ENCODE results near the gene KIF22. TPM values are rescaled to one million over a fixed set of nuclear protein-coding genes. Genes with fewer than 3 reads are reported as not detected.

Gene KIF22
- total RNA-seq, 2 donors from 2014 or later: 94.7 to 130 TPM

DNA sequence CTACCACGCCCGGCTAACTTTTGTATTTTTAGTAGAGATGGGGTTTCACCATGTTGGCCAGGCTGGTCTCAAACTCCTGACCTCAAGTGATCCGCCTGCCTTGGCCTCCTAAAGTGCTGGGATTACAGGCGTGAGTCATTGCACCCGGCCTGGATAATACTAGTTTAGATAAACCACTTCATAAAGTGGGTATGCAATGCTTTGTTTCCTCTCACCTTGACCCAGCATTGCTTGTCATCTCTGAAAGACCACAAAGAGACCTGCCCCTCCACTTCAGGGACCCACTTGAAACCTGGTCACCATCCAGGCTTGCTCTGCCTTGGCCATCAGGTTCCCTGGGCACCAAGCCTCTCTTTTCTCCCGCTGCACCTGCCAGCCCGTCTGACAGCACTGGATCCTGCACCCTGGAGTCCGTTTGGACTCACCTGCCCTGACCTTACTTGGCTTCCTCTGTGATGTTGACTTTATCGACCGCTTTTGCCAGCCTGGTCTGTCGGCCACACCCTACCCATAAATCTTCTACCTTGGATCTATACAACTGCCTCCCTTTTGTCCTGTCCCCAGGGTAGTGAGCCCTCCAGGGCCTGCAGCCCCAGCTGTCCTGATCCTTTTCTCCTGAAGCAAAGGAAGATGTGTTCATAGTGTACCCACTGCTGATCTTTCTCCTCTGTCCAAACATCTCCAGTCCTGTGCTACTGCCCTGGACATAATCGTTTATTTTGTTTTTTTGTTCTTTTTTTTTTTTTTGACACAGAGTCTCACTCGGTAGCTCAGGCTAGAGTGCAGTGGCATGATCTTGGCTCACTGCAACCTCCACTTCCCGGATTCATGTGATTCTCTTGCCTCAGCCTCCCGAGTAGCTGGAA is 25.2 kb upstream of the KIF22 start:
- Mint-ChIP-seq H3K36me3 (ENCODE audit: low read depth) (no peaks in the 10 kb centered on the region), H3K27ac (no peak overlapping the region), H3K4me1 (peaks cover 4% of the 10 kb centered on the region), H3K9me3 (no peaks in the 10 kb centered on the region), H3K27me3 (ENCODE audit: insufficient read depth) (peaks cover 4% of the 10 kb centered on the region), H3K4me3 (no peak overlapping the region)
- Histone ChIP-seq H3K9me3 (ENCODE audit: control insufficient read depth, low read length) (no peaks in the 10 kb centered on the region), H3K4me3 (ENCODE audit: low read length) (no peak overlapping the region), H3K27me3 (ENCODE audit: control insufficient read depth, insufficient read depth, low read length, poor library complexity, severe bottlenecking) (no peaks in the 10 kb centered on the region), H3K9ac (ENCODE audit: extremely low read depth, low read length, poor library complexity, severe bottlenecking) (no peak overlapping the region), H3K4me1 (ENCODE audit: control insufficient read depth, insufficient read depth, low read length) (peaks cover 2% of the 10 kb centered on the region), H3K27ac (ENCODE audit: low read depth, low read length) (no peak overlapping the region), H3K36me3 (ENCODE audit: control insufficient read depth, insufficient read depth, low read length) (no peaks in the 10 kb centered on the region)
- DNase-seq: no peak
- TF ChIP-seq, protein P1, sequence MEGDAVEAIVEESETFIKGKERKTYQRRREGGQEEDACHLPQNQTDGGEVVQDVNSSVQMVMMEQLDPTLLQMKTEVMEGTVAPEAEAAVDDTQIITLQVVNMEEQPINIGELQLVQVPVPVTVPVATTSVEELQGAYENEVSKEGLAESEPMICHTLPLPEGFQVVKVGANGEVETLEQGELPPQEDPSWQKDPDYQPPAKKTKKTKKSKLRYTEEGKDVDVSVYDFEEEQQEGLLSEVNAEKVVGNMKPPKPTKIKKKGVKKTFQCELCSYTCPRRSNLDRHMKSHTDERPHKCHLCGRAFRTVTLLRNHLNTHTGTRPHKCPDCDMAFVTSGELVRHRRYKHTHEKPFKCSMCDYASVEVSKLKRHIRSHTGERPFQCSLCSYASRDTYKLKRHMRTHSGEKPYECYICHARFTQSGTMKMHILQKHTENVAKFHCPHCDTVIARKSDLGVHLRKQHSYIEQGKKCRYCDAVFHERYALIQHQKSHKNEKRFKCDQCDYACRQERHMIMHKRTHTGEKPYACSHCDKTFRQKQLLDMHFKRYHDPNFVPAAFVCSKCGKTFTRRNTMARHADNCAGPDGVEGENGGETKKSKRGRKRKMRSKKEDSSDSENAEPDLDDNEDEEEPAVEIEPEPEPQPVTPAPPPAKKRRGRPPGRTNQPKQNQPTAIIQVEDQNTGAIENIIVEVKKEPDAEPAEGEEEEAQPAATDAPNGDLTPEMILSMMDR (conservative IDR thresholded peaks at IDR 0.05): no peak
- WGBS, 2 experiments (ENCODE audit: insufficient coverage in 1 of 2, insufficient read length in 1 of 2): 93 to 99% methylated on average over 10 to 15 of the region's 15 CpGs

DNA sequence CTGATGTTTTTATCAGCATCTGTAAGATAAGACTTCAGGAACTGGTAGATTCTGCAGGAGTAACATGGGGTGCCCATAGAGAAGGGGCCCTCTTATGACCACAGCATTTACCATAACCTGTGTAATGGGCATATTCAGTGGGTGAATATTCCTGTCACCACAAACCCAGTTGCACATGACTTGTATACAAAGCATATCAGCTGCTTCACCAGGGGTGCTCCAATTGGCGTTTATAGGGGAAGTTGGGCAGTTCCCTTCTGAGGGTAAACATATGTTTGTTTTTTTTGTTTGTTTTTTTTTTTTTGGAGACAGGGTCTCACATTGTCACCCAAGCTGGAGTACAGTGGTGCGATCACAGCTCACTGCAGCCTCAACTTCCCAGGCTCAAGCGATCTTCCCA is 24.0 kb upstream of the KIF22 start:
- no peak overlapping the region for H3K27ac Mint-ChIP-seq
- H3K4me3 ChIP-seq (ENCODE audit: low read length): no peak overlapping the region
- H3K4me3 Mint-ChIP-seq: no peak overlapping the region
- H3K4me1 ChIP-seq (ENCODE audit: control insufficient read depth, insufficient read depth, low read length): peaks cover 2% of the 10 kb centered on the region
- H3K27me3 Mint-ChIP-seq (ENCODE audit: insufficient read depth): peaks cover 4% of the 10 kb centered on the region
- peaks cover 4% of the 10 kb centered on the region for H3K4me1 Mint-ChIP-seq
- no peak for DNase-seq
- H3K27ac ChIP-seq (ENCODE audit: low read depth, low read length): no peak overlapping the region
- H3K36me3 ChIP-seq (ENCODE audit: control insufficient read depth, insufficient read depth, low read length): no peaks in the 10 kb centered on the region
- H3K9ac ChIP-seq (ENCODE audit: extremely low read depth, low read length, poor library complexity, severe bottlenecking): no peak overlapping the region
- H3K9me3 Mint-ChIP-seq: no peaks in the 10 kb centered on the region
- no peaks in the 10 kb centered on the region for H3K36me3 Mint-ChIP-seq (ENCODE audit: low read depth)
- no peaks in the 10 kb centered on the region for H3K27me3 ChIP-seq (ENCODE audit: control insufficient read depth, insufficient read depth, low read length, poor library complexity, severe bottlenecking)
- TF ChIP-seq, protein P1 (conservative IDR thresholded peaks at IDR 0.05): no peak
- 83 to 93% methylated on average over 1 to 3 of the region's 3 CpGs for WGBS, 2 experiments (ENCODE audit: insufficient coverage in 1 of 2, insufficient read length in 1 of 2)
- H3K9me3 ChIP-seq (ENCODE audit: control insufficient read depth, low read length): no peaks in the 10 kb centered on the region

DNA sequence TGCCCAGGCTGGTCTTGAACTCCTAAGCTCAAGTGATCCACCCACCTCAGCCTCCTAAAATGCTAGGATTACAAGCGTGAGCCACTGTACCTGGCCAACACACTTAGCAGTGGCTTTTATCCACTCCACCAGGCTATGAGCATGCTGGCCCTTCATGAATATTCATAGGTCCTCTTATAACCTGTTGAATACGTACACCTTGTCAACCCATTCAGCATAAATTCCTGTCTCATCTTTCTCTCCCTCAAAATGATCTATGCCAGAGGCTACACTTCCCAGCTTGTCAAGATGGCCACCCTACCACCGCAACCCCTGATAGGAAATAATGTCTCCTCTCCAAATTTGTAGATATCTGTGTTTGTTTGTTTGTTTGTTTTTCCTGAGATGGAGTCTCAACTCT is 23.5 kb upstream of the KIF22 start:
- no peaks in the 10 kb centered on the region for H3K27me3 ChIP-seq (ENCODE audit: control insufficient read depth, insufficient read depth, low read length, poor library complexity, severe bottlenecking)
- H3K36me3 ChIP-seq (ENCODE audit: control insufficient read depth, insufficient read depth, low read length): no peaks in the 10 kb centered on the region
- H3K4me3 ChIP-seq (ENCODE audit: low read length): no peak overlapping the region
- Mint-ChIP-seq H3K27me3 (ENCODE audit: insufficient read depth) (peaks cover 4% of the 10 kb centered on the region), H3K4me1 (peaks cover 4% of the 10 kb centered on the region), H3K9me3 (no peaks in the 10 kb centered on the region), H3K27ac (no peak overlapping the region), H3K4me3 (no peak overlapping the region), H3K36me3 (ENCODE audit: low read depth) (no peaks in the 10 kb centered on the region)
- H3K9ac ChIP-seq (ENCODE audit: extremely low read depth, low read length, poor library complexity, severe bottlenecking): no peak overlapping the region
- no peaks in the 10 kb centered on the region for H3K9me3 ChIP-seq (ENCODE audit: control insufficient read depth, low read length)
- peaks cover 2% of the 10 kb centered on the region for H3K4me1 ChIP-seq (ENCODE audit: control insufficient read depth, insufficient read depth, low read length)
- no peak overlapping the region for H3K27ac ChIP-seq (ENCODE audit: low read depth, low read length)
- no peak for DNase-seq
- WGBS, 2 experiments (ENCODE audit: insufficient coverage in 1 of 2, insufficient read length in 1 of 2): 79 to 91% methylated on average over 2 of the region's 3 CpGs
- TF ChIP-seq, protein P1 (conservative IDR thresholded peaks at IDR 0.05): no peak
